GM21737 (cell line): ENCODE measurements around the gene NPFF.
A peak's percentile ranks its signal among the peaks of the same experiment; 100 is the strongest.

Experiments used
- ATAC-seq: cut with Tn5 transposase; IDR thresholded peaks from one replicate; pipeline ENCODE4 v1.9.1; 2021; ENCODE audit warnings: mild to moderate bottlenecking, moderate library complexity; ENCODE audit not compliant: unreplicated experiment

NPFF gene

DNA sequence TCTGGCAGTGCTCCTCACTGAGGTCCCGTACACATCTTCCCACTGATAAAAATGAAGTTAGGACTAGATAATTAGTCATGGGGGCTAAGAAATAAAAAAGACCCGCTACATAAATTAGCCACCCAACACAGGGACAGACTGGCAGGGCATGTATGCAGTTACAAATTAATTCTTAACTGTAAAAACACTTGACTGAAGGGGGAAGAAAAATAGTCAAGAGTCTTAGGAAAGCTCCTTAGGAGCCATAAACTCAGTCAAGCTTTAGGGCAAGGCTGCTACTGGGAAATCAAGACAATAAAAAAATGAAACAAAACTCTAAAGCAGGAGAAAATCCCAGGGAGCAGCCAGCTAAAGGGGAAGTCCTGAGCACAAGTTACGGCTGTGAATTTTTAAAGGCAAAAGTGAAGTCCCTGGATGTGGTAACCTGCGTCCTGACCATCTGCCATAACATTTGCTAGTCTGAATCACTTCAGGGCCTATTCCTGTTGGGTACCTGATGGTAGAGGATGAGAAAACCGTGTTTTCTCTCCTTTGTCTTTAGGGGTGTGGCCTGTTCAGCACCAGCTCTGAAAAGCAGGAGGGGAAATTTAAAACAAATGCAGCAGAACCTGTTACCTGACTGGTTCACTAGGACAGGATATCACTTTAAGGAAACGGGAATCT is 7.5 kb upstream of the NPFF start:
- ATAC-seq: no peak

DNA sequence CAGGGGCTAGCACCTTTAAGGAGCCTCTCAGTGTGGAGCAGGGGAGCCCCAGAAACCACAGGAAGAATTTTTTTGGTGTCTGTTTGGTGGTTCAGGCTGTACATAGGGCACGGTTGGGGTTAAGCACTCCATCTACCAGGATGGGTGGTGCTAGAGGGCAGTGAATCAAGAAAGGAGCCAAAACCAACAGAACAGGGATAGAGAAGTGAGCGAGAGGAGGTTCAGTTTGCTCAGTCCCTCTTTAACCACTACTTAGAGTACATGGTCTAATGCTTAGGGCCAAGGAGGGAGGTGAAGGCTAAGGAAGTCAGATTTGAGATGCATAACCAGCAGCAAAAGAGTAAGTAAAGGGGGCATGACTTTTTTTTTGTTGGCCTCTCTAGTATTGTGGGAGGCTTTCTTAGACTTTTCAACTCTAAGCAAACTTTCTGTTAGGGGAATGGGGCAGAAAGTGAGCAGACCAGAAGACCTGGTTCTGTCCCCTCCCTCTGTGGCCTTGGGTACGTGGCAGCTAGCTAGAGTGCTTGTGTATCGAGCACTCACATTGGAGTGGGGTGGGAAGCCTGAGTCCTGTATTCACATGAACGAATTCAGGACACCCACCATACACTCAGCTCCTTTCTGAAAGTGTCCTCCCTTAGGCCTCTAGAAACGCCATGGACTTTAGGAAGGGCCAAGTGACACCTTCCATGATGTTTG is 6.6 kb upstream of the NPFF start:
- no peak for ATAC-seq

DNA sequence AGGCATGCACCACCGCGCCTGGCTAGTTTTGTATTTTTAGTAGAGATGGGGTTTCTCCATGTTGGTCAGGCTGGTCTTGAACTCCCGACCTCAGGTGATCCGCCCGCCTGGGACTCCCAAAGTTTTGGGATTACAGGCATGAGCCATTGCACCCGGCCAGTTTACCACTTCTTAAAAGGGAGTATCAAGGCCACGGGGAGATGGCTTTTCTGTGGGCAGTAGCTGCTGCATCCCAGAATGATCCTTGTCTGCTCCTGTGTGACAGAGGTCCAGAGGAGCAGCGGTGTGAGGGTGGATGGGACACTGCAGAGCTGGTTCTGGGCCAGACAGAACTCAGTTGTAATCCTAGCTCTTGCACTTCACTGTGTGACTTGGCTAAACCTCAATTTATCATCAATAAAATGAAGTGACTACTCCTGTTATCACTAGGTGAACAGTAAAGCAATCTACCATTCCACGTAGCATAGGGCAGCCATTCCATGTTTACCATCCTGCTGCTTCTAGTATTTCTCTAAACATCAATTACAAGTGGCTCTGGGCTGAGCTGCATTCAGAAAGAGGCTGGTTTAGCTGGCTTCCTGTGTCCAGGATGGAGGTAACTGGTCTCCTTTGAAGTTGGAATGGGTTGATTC is 3.0 kb upstream of the NPFF start:
- ATAC-seq: no peak

DNA sequence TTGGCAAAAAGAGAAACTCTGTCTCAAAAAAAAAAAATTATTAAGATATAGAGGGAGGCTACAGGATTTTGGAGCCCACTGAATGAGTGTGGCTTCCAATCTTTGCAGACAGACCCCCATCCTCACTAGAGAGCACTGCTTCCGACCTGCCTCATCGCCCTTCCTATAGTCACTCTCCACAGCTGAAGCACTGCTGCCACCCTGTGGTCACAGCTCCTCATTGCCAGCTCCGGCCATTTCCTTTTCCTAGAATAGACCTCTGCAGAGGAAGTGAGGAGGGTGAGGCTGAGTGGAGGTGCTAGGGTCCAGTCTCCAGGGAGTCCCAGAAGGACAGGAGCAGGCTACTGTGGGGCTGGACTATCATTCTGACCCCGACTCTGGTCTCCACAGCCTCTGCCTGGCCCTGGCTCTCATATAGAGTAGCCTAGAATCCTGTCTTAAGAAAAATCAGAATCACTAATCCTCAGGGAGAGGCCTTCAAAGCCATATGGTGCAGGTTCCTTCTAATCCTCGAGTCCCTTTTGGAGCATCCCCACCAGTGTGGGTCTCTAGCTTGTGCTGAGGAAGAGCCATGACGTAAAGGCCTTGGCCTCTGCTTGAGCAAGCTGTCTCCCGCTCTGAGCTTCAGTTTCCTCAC is 1.4 kb upstream of the NPFF start:
- peak; percentile 62 for ATAC-seq

DNA sequence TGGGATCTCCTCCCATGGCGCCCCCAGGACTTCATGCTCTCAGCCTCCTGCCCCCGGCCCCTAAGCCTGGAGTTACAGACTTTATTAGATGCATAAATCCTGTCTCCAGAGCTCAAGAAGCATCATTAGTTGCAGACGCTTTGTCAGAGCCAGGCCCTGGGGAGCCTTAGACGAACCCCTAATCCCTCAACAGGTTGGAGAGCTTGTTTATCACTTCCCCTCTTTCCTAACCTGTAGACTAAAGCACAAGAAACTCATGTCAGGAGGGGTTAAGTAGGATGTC is 260 bp upstream of the NPFF start:
- ATAC-seq: no peak

DNA sequence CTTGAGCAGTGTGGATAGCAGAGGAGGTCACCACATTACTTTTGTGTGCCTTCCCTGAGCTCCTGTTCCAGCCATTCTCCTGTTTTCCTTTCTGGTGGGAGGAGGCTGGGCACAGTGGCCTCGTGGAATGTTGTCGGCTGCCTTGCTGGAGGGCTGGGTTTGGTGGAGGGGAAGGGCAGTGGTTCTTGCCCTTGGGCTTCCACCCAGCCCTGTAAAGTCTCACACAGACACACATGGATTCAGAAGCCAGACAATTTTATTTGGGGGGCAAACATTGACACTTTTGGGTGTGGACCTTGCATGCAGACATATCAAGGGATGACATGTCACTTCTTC is 866 bp downstream of the NPFF start:
- no peak for ATAC-seq

DNA sequence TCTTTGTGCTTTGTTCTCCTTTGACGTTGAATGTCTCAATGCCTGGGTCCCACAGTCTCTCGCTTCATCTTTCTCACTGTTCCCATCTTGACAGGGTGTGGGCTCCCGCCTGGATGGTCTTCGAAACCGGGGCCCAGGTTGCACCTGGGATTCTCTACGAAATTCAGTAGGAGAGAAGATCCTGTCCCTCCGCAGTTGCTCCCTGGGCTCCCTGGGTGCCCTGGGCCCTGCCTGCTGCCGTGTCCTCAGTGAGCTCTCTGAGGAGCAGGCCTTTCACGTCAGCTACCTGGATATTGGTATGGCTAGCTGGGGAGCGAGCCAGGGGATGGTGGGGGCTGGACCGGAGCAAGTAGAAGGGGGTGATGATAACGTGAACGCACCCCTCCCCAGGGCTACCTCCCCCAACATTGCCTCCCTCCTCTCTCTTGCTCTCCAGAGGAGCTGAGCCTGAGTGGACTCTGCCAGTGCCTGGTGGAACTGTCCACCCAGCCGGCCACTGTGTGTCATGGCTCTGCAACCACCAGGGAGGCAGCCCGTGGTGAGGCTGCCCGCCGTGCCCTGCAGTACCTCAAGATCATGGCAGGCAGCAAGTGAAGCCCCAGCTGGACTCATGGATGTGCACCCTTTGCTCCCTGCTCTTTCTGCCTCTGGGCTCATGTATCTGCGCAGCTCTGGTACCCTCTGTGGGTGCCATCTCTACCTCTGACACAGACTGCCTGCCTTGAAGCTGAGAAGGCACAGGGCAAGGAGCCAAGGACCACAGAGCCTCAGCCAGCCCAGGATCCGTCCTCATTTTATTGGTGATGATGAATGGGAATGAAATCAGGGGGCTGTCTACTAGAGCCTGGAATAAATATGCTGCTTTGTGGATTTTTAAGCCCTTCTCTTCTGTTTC is 1.5 kb downstream of the NPFF start:
- ATAC-seq: no peak

DNA sequence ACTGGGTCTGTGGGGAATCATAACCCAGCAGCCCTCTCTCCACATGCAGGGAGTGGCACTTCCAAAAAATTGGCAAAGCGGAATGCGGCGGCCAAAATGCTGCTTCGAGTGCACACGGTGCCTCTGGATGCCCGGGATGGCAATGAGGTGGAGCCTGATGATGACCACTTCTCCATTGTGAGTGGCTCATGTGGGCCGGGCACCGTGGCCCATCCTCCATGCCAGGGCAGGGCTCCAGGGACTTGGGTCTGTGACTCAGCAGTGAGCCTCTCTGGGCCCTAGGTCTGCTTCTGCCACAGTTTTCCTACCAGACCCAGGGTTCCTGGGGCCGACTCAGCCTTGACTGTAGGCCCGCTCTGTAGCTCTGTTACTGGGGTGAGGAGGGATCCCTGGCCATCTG is 2.2 kb downstream of the NPFF start:
- no peak for ATAC-seq

DNA sequence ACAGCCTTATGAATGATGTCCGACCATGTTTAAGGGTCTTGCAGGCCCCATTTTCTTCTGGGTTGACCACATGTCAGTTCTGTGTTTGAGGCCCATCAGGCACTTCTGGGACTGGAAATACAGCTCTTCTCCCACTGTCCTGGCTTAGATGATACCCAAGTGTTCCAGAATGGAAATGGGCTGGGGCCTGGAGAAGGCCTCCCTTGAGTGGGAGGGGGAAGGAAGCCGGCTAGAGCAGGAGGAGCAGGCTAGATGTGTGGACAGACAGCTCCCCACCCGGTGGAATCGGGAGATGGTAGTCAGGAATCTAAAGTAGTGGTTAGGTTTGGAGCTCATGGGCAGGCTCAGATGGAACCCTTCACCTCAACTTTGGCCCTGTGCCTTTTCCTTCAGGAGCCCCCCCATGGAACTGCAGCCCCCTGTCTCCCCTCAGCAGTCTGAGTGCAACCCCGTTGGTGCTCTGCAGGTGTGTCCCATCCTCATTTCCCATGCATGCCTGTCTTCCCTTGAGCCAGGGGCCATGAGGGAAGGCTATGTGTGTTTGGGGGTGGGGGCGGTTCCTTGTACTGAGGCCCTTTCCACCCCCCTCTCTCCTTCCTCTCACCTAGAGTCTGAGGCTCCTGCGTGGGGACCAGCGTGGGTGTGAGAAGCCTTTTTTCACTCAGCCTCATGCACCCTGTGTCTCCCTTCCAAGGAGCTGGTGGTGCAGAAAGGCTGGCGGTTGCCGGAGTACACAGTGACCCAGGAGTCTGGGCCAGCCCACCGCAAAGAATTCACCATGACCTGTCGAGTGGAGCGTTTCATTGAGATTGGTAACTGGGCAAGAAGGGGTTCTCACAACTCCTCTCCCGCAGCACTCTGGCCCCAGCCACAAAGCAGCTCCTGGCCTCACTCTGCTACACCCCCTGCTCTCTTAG is 3.0 kb downstream of the NPFF start:
- no peak for ATAC-seq

DNA sequence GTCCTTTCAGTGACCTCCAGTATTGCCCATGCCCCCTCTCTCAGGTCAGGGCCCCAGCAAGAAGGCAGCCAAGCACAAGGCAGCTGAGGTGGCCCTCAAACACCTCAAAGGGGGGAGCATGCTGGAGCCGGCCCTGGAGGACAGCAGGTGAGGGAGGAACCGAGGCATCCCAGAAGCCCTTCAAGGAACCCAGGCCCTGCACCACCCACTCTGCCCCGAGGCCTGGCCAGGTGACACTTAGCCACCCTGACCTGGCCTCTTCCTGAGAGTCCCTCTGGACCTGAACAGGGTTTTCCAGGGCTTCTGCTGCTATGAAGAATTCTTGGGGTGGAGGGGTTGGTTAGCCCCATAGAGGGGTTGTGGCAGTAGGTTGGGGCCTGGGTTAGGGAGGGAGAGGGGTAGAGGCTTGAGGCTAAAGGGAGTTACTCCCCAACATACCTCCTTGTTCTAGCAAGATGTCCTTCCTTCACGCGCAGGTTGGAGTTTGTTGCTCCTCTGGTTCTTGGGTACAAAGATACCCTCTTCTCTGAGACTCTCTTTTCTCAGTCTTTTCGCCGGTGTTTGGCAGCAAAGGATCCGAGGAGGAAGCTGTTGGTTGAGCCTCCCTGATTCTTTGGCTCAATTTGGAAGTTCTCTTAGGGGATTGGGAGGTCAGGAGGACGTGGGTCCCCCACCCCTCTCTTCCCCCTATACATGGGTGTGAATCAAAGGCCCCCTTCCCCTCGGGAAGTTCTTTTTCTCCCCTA is 4.1 kb downstream of the NPFF start:
- no peak for ATAC-seq

DNA sequence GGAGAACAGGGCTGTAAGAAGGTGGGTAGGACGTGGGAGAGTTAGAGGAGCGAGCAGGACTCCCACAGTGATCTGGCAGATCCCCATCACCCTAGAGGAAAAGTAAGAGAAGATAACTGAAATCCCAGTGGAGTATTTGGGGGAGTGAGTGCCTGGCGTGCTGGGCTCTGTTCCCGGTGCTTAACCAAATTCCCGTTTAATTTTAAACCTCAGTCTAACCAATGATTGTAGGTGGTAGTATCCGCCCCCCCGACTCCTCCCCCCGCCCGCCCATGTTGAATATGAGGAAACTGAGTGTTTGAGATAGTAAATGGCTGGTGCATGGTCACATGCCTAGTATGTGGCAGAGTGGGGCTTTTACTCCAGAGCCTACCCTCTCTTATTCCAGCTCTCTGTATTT is 5.0 kb downstream of the NPFF start:
- no peak for ATAC-seq

DNA sequence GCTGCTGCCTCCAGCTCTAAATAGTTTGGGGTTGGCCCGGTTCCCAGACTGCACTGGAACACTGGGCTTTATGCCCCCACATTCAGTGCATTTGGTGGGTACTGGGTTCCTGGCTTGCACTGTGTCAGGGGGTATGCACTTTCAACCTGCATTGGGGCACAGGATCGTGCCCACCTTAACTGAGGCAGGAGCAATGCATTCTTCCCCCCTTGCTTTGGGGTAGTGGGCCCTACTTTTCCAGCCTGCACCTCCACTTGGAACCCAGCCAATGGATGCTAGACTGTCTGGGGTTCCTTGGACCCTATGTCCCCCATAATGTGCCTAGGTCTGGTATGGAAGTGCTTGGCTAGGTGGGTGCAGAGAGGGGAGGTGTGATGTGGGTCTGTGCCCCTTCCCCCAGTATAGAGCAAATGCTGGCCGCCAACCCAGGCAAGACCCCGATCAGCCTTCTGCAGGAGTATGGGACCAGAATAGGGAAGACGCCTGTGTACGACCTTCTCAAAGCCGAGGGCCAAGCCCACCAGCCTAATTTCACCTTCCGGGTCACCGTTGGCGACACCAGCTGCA is 5.6 kb downstream of the NPFF start:
- no peak for ATAC-seq

DNA sequence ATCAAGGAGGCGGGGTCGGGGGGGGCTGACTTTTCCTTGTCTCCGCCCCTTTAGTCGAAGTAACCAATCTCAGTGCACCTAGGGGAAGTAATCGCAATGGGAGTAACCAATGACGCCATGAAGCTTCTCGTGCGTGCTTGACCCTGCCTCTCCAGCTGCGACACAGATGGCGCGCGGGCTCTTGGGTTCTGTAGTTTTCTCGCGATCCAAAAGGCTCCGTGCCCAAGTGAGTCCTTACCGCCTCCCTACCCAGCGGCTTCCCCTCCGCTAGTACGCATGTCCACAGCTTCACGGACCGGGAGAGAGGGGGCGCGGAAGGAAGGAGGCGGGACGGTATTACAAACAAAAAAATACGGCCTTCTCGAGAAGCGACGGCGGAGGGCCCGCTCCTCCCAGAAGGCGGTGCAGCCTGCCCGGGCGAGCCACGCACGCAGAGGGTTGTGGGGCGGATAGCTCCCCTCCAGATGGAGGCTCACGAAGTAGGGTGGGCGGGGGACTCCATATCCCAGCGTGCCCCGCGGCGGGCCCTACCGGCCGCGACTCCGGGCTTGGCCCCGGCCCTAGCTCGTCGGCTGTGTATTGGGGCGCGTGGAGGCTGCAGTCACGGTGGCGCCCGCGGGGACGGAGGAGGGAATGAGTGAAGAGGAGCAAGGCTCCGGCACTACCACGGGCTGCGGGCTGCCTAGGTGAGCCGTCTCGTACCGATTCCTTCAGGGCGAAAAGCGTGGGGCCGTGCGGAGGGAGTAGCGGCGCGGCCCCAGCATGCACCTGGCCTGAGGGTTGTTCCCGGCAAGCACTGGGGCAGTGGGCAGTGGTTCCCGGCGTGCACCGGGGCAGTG is 6.3 kb downstream of the NPFF start, which contains the start of gene TARBP2:
TARBP2 (plus strand) TSS at position 508 of the 839 bp plus-strand sequence; CDS start at position 634, 126 bp downstream.
- ATAC-seq: peak; percentile 67

DNA sequence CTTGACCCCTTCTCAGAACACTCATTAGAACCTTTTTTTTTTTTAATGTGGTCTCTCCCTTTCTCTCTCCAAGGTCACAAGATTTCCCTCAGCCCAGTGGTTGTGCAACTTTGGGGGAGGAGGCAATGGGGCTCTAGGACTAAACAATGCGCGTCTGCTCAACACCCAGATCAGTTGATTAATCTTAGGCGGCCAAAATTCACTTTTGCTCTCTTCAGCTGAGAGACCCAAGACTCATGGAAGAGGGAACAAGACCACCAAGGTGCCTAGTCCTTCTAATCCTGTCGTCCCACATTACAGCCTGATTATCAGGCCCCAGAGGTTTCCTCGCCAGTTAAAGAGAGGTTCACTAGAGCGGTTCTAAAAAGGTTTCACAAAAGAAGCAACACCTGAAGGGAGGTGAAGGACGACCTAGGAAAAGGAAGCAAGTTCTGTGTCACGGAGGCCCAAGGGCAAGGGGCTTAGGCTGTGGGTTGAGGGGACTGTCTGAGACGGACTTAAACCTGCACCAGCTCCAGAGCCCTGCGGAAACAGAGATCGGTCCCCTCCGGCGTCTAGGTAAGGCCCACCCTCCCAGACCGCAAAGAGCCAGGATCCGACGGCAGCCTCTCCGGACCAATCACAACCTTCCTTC is 7.0 kb downstream of the NPFF start:
- no peak for ATAC-seq

DNA sequence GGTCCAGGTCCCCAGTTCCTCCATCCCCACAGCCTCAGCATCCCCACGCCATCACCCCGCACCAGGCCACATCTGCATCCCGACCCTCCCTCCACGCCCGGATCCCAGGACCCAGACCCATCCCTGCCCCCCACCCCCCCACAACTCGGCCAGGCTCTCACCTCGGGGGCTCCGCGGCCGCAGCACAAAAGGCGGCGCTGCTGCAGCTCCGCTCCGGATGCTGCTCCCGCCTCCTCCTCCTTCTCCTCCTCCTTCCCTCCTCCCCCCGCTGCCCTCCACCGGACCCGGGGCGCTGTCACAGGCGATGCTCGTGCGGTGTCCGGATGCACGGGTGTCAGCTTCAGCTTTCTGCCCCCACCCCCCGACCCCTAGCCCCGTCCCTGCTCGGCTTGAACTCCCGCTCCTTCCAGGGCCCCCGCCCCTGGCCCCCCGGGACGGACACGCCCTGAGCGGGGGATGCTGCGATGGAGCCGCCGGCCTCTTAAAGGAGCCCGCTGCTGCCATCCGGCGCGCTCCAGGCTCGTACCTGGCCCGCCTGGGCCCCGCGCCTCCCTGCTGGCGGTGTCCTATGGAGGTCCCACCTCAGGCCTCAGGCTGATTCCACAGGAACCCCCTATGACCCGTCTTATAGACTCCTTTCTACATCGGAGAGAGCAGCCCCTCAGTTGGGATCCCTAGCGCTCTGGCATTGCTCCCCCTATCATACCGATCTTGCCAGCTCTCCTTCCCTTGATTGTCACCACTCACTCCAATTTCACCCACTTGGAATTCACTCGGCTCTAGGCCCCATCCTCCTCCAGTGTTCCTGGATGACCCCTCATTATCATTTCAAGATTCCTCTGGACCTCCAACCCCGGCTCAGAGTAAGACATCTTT is 7.8 kb downstream of the NPFF start, which contains the start of gene MAP3K12:
MAP3K12 (minus strand) TSS at position 193 of the 876 bp plus-strand sequence. CDS start 12,067 bp downstream, outside the sequence.
- no peak for ATAC-seq

DNA sequence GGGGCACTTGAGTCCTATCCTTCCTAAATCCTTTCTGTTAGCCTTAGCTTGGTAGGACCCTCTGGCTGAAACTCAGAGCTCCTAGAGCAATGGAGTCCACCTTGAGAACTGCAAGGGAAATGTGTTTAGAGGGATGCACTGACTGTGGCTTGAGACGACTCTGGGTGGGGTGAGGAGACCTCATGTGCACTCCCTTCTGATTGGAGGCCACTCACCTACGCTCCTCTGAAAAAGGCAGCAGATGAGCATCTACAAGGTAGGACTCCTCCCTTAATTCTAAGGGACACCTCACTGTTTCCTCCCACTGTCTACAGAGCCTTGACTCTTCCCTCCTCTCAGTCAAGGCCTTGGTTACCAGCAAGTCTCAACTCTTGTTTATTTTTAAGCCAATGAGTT is 9.1 kb downstream of the NPFF start:
- ATAC-seq: no peak

DNA sequence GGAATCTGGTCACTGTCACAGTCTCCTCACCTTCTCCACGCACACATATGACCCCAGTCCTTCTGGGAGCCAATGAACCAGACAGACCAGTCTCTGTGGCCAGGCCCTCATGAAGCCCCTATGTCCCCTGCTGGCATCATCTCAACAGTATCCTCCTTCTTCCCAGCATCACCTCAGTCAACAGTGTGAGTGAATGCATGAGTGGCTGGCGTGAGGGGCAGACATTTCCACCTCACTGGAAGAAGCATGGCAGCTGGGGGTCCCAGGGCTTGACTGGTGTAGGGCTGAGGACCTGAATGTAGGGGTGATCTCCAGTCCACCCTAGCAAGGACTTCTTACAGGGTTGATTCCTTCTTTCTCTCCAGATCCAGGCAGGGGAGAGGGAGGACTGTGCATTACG is 9.8 kb downstream of the NPFF start:
- ATAC-seq: no peak
